NCI-H510A (cell line): Measurements from ENCODE around the gene KRT83.
"Not testable (repeated sequence)": the region's sequence is repeated elsewhere in the genome, so short reads cannot be mapped to it uniquely, and the experiment has no call there.

Source experiments
- DNase-seq: peaks from one replicate; lab custom pipeline; 2025; lab: John Stamatoyannopoulos, UW

Gene KRT83

GRCh38 chr12:52308806-52309425 lies 12.3 kb downstream of the KRT83 start:
- no peak for DNase-seq

DNA sequence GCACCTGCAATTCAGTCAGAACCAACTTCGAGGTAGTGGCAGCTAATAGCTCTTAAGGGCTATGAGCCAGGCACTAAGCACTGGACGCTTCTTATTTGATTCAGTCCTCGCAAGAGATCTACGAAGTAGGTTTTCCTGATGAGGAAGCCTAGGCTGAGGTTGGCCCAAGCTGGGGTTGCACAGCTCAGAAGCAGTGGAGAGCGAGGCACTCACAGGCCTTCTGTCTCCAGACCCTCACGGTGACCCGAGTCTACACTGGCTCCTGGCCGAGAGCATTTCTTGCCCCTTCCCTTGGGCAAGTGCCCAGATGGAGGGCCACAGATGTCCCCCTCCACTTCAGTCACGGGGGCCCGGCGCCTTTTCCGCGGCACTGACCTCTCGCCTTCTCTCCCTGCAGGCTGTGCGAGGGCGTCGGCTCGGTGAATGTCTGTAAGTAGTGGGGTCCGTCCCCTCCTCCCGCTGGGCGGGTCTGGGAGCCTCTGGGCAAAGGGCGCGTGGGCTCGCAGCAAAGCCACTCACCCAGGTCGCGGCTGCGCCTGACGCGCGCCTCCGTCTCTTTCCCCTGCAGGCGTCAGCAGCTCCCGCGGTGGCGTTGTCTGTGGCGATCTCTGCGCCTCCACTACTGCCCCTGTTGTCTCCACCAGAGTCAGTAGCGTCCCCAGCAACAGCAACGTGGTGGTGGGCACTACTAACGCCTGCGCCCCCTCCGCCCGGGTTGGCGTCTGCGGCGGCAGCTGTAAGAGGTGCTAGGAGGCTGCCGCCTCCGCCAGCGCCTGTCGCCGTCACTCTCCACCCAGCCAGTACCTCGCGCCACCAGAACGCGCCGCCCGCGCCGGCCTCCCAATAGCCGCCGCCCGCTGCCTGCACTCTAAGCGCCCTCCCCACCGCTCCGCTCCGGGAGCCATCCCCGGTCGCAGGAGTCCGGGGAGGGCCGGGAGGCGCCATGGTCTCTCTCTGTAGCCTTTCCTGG lies 13.1 kb downstream of the KRT83 start:
- DNase-seq: peak; percentile 67

DNA sequence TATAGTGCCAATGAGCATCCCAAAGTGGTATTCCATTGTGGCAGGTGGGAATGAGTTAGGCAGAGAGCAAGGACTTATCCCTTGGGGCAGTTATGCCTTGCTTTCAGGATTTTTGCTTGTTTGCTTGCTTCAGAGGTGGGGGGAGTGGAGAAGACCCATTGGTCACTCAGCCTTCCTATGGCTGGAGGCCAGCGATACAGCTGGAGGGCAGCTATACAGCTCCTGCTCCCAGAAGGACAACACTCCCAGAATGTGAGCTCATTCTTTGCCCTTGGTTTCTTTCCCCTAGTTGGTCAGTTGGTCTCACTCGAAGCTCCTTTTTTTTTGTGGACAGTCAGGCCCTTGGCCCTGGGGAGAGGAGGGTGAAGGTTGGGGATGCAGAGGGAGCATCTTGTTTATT lies 14.5 kb downstream of the KRT83 start:
- no peak for DNase-seq

DNA sequence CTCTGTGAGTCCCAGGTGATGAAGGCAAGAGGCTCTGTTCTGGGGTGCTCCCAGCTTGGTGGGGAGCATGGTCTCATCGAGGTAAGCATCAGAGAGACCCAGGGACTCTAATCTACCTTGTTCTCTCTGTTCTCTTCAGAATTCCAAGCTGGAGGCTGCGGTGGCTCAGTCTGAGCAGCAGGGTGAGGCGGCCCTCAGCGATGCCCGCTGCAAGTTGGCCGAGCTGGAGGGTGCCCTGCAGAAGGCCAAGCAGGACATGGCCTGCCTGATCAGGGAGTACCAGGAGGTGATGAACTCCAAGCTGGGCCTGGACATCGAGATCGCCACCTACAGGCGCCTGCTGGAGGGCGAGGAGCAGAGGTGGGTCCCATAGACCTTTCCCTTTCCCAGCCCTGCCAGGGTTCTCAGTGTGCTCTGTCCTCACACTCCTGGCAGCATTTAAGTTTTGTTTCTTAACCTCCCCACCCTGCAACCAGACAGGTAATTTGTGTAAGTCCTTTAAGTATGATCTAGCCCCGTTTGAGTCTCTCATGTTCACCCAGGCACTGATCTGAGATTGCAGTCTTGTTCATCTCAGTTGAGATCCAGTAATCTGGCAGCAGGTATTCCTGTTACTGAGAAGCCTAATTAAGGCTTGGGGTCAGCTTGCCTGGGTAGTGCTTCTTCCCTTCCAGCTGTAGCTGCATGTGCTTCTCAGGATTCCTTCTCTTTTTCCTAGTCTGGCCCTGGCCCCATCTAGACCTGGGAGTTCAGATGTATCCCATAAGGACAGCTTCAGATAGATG lies 15.1 kb downstream of the KRT83 start:
- DNase-seq: no peak

DNA sequence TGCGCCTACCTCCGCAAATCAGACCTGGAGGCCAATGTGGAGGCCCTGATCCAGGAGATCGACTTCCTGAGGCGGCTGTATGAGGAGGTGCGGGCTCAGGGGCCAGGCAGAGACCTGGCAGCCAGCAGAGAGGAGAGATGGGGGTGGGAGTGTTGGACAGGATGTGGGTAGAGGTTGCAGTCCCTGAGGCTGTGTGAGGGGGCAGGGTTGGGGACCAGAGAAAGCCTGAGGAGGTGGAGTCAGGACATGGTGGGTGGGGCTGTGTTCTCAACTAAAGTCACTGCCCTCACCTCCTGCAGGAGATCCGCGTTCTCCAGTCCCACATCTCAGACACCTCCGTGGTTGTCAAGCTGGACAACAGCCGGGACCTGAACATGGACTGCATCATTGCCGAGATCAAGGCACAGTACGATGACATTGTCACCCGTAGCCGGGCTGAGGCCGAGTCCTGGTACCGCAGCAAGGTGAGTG lies 16.2 kb downstream of the KRT83 start:
- DNase-seq: not testable (repeated sequence)

DNA sequence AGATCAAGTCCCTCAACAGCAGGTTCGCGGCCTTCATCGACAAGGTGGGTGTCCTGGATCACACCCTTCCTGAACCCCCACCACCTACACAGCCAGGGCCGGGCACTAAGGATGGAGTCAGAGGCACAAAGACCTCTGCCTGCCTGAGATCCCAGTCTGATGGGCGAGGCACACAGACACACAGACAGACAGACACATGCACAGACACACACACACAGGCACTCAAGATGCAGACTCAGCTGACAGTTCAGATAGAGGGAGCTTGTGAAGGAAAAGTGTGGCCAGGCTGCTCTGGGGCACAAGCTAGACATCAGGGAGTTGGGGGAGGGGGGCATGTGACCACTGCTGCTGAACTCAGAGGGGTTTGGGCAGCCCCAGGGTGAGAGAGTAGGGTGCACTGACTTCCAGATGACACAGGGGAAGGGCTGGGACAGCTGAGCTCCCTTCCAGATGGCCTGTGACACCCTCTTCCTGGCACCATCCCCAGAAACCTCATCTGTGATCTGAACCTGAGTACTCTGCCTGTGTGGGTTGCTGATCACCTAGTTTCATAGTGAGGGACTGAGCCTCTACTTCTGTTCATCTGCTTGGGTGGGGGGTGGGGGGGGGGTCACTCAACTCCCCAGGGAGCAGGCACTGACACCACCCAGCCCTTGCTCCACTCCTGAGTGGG lies 18.8 kb downstream of the KRT83 start:
- DNase-seq: not testable (repeated sequence)

DNA sequence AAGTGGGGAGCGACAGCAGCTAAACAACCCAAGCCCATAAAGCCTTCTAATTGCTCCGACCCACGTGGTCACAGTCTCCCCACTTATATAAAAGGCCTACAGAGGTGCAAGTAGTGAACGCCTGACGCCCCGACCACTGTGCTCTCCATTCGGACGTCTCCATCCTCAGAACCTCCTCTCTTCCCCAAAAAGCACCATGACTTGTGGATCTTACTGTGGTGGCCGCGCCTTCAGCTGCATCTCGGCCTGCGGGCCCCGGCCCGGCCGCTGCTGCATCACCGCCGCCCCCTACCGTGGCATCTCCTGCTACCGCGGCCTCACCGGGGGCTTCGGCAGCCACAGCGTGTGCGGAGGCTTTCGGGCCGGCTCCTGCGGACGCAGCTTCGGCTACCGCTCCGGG lies 19.5 kb downstream of the KRT83 start:
- not testable (repeated sequence) for DNase-seq

DNA sequence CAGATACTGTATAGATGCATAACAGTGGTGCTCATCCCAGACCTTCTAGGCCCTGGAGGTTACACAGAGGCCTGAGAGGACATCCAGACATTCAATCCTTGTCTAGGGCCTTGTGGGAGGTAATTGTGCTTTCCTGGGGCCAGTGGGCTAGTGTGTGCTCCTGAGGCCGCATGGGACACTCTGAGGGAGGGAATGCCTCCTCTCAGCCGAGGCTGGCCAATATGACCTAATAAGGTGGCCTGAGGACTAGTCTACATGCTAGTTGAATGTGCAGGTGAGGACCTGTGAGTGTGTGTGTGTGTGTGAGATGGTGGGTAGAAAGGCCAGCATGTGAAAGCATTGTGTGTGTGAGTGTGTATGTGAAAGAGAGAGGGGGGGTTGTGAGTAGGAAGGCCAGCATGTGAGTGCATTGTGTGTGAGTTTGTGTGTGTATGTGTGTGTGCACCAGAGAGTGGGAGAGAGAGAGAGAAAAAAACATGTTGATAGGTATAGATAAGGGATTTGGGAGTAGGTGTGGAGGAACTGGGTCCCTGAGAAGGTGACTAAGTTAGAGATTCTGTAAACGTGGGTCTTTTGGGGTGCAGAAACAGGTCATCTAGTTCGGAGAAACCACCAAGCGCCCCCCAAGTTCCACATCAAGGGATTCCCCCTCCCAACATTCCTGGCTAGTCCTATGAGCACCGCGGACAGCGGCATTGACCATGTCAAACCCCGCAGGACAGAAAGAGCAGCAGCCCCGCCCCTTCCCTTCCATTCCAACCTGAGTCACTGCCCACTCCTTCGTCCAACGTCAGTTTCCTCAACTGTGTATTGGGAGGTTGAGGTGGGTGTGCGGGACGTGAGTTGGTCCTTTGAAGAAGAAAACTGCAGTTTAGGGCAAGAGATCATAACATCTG lies 20.2 kb downstream of the KRT83 start:
- DNase-seq: no peak

DNA sequence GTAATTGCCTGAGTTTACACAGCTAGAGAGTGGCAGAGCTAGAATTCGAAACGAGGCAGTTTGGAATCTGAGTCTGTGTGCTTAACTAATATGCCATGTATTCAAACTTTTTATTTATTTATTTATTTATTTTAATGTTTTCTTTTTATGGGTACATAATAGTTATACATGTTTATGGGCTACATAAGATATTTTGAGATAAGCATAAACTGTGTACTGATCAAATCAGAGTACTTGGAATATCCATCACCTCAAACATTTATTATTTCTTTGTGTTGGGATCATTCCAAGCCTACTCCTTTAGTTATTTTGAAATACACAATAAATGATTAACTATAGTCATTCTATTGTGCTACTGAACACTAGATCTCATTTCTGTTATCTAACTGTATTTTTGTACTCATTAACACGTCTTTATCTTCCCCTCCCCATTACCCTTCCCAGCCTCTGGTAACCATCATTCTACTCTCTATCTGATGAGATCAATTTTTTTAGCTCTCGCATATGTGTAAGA lies 22.5 kb downstream of the KRT83 start:
- DNase-seq: no peak

DNA sequence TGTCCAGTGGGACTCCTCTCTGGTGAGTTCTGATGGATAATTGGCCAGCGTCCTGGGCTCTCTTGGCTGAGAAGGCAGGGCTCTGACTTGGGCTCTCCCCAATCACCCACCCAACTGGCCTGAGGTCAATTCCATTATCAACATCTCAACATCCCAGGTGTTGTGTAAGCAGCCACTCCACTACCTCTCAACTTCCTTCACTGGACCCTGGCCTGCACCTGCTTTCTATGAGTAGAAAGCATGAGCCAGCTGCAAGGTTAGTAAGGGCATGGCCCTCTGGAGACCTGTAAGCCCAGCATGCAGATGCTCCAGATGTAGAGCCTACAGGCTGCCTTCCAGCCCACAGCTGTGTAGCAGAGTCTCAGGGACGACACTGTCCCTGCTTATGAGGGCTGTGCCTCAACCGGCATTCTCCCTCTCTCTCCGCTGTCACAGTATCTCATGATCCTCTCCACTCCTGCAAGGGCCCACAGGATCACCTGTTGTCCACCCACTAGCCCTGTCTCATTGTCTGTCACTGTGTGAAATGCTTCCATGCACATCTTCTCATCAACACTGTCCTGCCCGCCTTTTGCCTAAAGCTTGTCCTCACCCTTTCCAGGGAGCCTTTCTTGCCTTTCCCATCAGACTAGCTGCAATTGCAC lies 24.5 kb downstream of the KRT83 start:
- DNase-seq: no peak

DNA sequence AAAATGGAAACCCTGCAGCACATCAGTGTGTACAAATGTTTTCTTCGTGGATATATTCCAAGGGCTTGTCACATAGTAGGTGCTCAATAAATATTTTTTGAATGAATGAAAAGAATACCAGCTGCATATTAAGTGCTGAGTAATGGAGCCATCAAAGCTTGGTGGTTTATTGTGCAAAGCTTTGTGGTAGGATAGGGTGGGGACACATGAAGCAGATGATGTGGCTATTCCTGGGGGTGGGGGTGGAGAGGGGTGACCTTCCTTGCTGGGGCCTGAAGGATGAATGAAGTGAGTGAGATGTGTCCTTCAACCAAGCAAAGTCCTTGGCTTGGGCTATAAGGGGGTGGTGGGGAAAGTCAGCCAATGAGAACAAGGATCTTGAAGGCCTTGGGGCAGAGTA lies 25.5 kb downstream of the KRT83 start:
- no peak for DNase-seq

DNA sequence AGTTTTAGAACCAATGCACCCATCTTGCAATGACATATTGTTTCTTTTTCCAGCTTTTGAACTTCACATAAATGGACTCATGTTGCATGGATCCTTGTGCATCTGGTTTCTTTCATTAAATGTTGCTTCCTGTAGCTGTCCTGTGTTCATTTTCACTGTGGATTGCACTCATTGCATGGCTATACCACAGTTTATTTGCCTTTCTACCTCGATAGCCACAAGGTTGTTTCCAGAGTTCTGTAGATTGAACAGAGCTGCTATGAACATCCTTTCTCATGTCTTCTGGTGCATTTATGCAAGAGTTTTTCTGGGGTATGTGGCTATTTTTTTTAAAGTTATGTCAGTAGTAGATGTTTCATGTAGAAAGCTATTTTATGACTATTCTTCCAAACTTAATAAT lies 26.4 kb downstream of the KRT83 start:
- no peak for DNase-seq

DNA sequence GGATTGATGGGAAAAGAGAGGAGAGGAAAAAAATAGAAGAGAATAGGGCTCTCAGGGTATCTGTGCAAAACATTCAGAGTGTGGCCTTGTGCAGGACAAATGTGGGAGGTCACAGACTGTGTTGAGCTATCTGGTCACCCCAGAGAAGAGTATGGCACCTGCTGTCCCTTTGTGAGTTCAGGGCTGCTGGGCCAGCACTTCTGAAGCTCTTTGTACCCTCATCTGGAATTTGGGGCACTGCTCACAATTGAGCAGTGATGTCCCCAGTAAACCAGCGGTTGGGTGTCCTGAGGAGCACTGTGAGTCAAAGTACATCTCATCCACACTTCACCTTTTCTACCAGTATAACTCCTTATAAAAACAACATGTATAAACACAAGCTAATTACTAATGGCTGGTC lies 27.3 kb downstream of the KRT83 start:
- DNase-seq: no peak

GRCh38 chr12:52291267-52291935 lies 29.8 kb downstream of the KRT83 start, which contains the start of gene KRT81:
Gene KRT81, minus strand, starts transcription at chr12:52291534. Its CDS starts 69 bp downstream, at chr12:52291465.
- DNase-seq: no peak

DNA sequence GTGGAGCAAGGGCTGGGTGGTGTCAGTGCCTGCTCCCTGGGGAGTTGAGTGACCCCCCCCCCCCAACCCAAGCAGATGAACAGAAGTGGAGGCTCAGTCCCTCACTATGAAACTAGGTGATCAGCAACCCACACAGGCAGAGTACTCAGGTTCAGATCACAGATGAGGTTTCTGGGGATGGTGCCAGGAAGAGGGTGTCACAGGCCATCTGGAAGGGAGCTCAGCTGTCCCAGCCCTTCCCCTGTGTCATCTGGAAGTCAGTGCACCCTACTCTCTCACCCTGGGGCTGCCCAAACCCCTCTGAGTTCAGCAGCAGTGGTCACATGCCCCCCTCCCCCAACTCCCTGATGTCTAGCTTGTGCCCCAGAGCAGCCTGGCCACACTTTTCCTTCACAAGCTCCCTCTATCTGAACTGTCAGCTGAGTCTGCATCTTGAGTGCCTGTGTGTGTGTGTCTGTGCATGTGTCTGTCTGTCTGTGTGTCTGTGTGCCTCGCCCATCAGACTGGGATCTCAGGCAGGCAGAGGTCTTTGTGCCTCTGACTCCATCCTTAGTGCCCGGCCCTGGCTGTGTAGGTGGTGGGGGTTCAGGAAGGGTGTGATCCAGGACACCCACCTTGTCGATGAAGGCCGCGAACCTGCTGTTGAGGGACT lies 30.6 kb downstream of the KRT83 start:
- not testable (repeated sequence) for DNase-seq

GRCh38 chr12:52287816-52288805 lies 33.1 kb downstream of the KRT83 start:
- DNase-seq: not testable (repeated sequence)
